GM23248 (cell line): ENCODE data around the gene MED20. TPM values are rescaled to one million over a fixed set of nuclear protein-coding genes. Genes with fewer than 3 reads are reported as not detected.
A peak's percentile ranks its signal among the peaks of the same experiment; 100 is the strongest.

Source experiments
- DNase-seq: peaks from one replicate; pipeline ENCODE4 v3.0.0-alpha.2; 2015
- H2AFZ ChIP-seq: fragments of 200-600 bp; sonication (generic); 2 replicates; pipeline ENCODE4 v1.6.1; 2016; ENCODE audit warnings: antibody characterized with exemption
- H3F3A ChIP-seq: fragments of 200-600 bp; sonication (generic); 2 replicates; pipeline ENCODE4 v1.6.1; 2016; ENCODE audit warnings: mild to moderate bottlenecking, antibody characterized with exemption, mixed run types; ENCODE audit not compliant: insufficient read depth
- H3K27ac ChIP-seq: fragments of 200-600 bp; sonication (generic); 2 replicates; pipeline ENCODE4 v1.5.1; 2016; ENCODE audit warnings: mild to moderate bottlenecking
- H3K27me3 ChIP-seq: fragments of 200-600 bp; sonication (generic); replicated peaks from 2 replicates; pipeline ENCODE4 v1.6.1; 2016; ENCODE audit warnings: mild to moderate bottlenecking; ENCODE audit not compliant: insufficient read depth
- H3K36me3 ChIP-seq: fragments of 200-600 bp; sonication (generic); 2 replicates; pipeline ENCODE4 v1.6.1; 2016; ENCODE audit warnings: low read depth, mild to moderate bottlenecking
- H3K4me1 ChIP-seq: fragments of 200-600 bp; sonication (generic); 2 replicates; pipeline ENCODE4 v1.6.1; 2016; ENCODE audit warnings: mild to moderate bottlenecking; ENCODE audit not compliant: insufficient read depth
- H3K4me2 ChIP-seq: fragments of 200-600 bp; sonication (generic); one replicate; pipeline ENCODE4 v1.6.1; 2016; ENCODE audit warnings: mild to moderate bottlenecking; ENCODE audit not compliant: unreplicated experiment
- H3K4me3 ChIP-seq: fragments of 200-600 bp; sonication (generic); 2 replicates; pipeline ENCODE4 v1.5.1; 2016; ENCODE audit warnings: mild to moderate bottlenecking
- H3K79me2 ChIP-seq: fragments of 200-600 bp; sonication (generic); 2 replicates; pipeline ENCODE4 v1.6.1; 2016; ENCODE audit warnings: mild to moderate bottlenecking; ENCODE audit not compliant: insufficient read depth
- H3K9ac ChIP-seq: fragments of 200-600 bp; sonication (generic); 2 replicates; pipeline ENCODE4 v1.6.1; 2016; ENCODE audit warnings: mild to moderate bottlenecking
- H3K9me2 ChIP-seq: fragments of 200-600 bp; sonication (generic); 2 replicates; pipeline ENCODE4 v1.6.1; 2016; ENCODE audit warnings: mixed run types, mild to moderate bottlenecking, moderate library complexity; ENCODE audit not compliant: insufficient read depth
- H3K9me3 ChIP-seq: fragments of 200-600 bp; sonication (generic); one replicate; pipeline ENCODE4 v1.6.1; 2017; ENCODE audit warnings: low read depth
- H4K20me1 ChIP-seq: fragments of 200-600 bp; sonication (generic); 2 replicates; pipeline ENCODE4 v1.6.0; 2016; ENCODE audit not compliant: insufficient read depth
- EZH2 ChIP-seq: fragments of 200-600 bp; sonication (generic); IDR thresholded peaks from 2 replicates; pipeline ENCODE4 v1.6.1; 2018; ENCODE audit warnings: antibody characterized with exemption, mild to moderate bottlenecking; ENCODE audit not compliant: insufficient read depth, poor library complexity, severe bottlenecking
- EZH2phosphoT487 ChIP-seq: fragments of 200-600 bp; sonication (generic); IDR thresholded peaks from 2 replicates; pipeline ENCODE4 v1.6.1; 2018; ENCODE audit warnings: antibody characterized with exemption, moderate library complexity, mild to moderate bottlenecking, low read depth; ENCODE audit not compliant: insufficient read depth
- WGBS, 2 experiments: methylation state at CpG; one replicate each; pipeline ENCODE4 v1.1.6; 2015 to 2017; ENCODE audit warnings: low lambda C conversion rate in 2 of 2, low coverage in 1 of 2; ENCODE audit errors: missing lambda C conversion rate in 2 of 2; 5-methylcytosine and 5-hydroxymethylcytosine counted together
- in situ Hi-C: fragments of 300-500 bp; cut with MboI; formaldehyde crosslinking; loops from 2 replicates; pipeline ENCODE4 v1.15.0; 2020
- polyA plus RNA-seq: library from polyadenylated mRNA; unstranded; fragments of >200 nt; fragmentation: Nextera tagmentation; extraction: Ambion mirVana; gene quantifications from 2 replicates; pipeline ENCODE4 v1.2.1, GENCODE V29; 2016
- total RNA-seq: library from RNA; depleted of rRNA; stranded (reverse); fragments of >200 nt; shearing (Covaris generic); gene quantifications from 2 replicates; pipeline ENCODE4 v1.2.3, GENCODE V29; 2014

Gene MED20
- total and polyA plus RNA-seq, 2 experiments from 2014 or later: 24.2 to 30.6 TPM

- peaks cover 58% of the 10 kb centered on the region for H3K36me3 ChIP-seq
- no peak overlapping the region for H2AFZ ChIP-seq
- no peak overlapping the region for H3K4me3 ChIP-seq
- no peaks in the 10 kb centered on the region for H3K4me1 ChIP-seq
- no peaks in the 10 kb centered on the region for H3K9me3 ChIP-seq
- no peak for TF ChIP-seq EZH2
- TF ChIP-seq EZH2phosphoT487: no peak
- no peaks in the 10 kb centered on the region for H3K27me3 ChIP-seq
- WGBS, 2 experiments: 87 to 94% methylated on average over 6 of the region's 6 CpGs
- H3K4me2 ChIP-seq: no peak overlapping the region
- peaks cover 55% of the 10 kb centered on the region for H3K79me2 ChIP-seq
- DNase-seq: no peak
- no peak overlapping the region for H3K9ac ChIP-seq
- H4K20me1 ChIP-seq: no peaks in the 10 kb centered on the region
- H3F3A ChIP-seq: peaks cover 15% of the 10 kb centered on the region
- no peaks in the 10 kb centered on the region for H3K9me2 ChIP-seq
- H3K27ac ChIP-seq: no peak overlapping the region
- in situ Hi-C loops: no loop called here
Observed at GRCh38 chr6:41929924-41930323, 9.0 kb upstream of the MED20 start.

GRCh38 chr6:41927253-41927652 lies 6.3 kb upstream of the MED20 start:
- H3K4me1 ChIP-seq: peaks cover 13% of the 10 kb centered on the region
- TF ChIP-seq EZH2 (no peak), EZH2phosphoT487 (no peak)
- 88 to 93% methylated on average over 6 of the region's 6 CpGs for WGBS, 2 experiments
- no peak for DNase-seq
- no peaks in the 10 kb centered on the region for H3K9me3 ChIP-seq
- H3K4me3 ChIP-seq: no peak overlapping the region
- peaks cover 73% of the 10 kb centered on the region for H3K79me2 ChIP-seq
- no peak overlapping the region for H3K27ac ChIP-seq
- no peaks in the 10 kb centered on the region for H3F3A ChIP-seq
- in situ Hi-C loops: no loop called here
- no peaks in the 10 kb centered on the region for H3K9me2 ChIP-seq
- H3K36me3 ChIP-seq: peaks cover 38% of the 10 kb centered on the region; the same call in 1 of the 2 replicates
- H4K20me1 ChIP-seq: no peaks in the 10 kb centered on the region
- H3K27me3 ChIP-seq: no peaks in the 10 kb centered on the region
- H3K9ac ChIP-seq: no peak overlapping the region
- H3K4me2 ChIP-seq: no peak overlapping the region
- H2AFZ ChIP-seq: no peak overlapping the region

- H3F3A ChIP-seq: peaks cover 8% of the 10 kb centered on the region
- peak overlapping the region; percentile 93 for H2AFZ ChIP-seq
- no peaks in the 10 kb centered on the region for H3K27me3 ChIP-seq
- no peaks in the 10 kb centered on the region for H3K9me3 ChIP-seq
- peaks cover 37% of the 10 kb centered on the region for H3K4me1 ChIP-seq
- H3K79me2 ChIP-seq: peaks cover 79% of the 10 kb centered on the region
- peak overlapping the region; percentile 88 for H3K4me2 ChIP-seq
- 0 out of 2 replicates have a peak, but pooled peaks cover 2% of the 10 kb centered on the region for H3K36me3 ChIP-seq
- no peaks in the 10 kb centered on the region for H4K20me1 ChIP-seq
- H3K4me3 ChIP-seq: peak overlapping the region; percentile 99
- H3K9ac ChIP-seq: peak overlapping the region; percentile 95
- TF ChIP-seq EZH2phosphoT487 (no peak), EZH2 (no peak)
- DNase-seq: peak; percentile 43
- H3K9me2 ChIP-seq: no peaks in the 10 kb centered on the region
- in situ Hi-C loops: no loop called here
- 8 to 9% methylated on average over 7 of the region's 7 CpGs for WGBS, 2 experiments
- H3K27ac ChIP-seq: peak overlapping the region; percentile 98
Observed at GRCh38 chr6:41922154-41922553, 1.2 kb upstream of the MED20 start.

- Histone ChIP-seq H3K4me2 (peak overlapping the region; percentile 88), H3K27me3 (no peaks in the 10 kb centered on the region), H3K9me3 (no peaks in the 10 kb centered on the region), H3K4me1 (peaks cover 41% of the 10 kb centered on the region), H3K27ac (peak overlapping the region; percentile 98), H3K9me2 (no peaks in the 10 kb centered on the region), H3K79me2 (peaks cover 79% of the 10 kb centered on the region), H3F3A (peaks cover 8% of the 10 kb centered on the region), H2AFZ (peak overlapping the region; percentile 93), H3K36me3 (no peaks in the 10 kb centered on the region), H4K20me1 (no peaks in the 10 kb centered on the region), H3K9ac (peak overlapping the region; percentile 95), H3K4me3 (peak overlapping the region; percentile 99)
- WGBS, 2 experiments: 0 to 1% methylated on average over 8 to 20 of the region's 20 CpGs
- TF ChIP-seq EZH2phosphoT487 (no peak), EZH2 (no peak)
- peak; percentile 61 for DNase-seq
- in situ Hi-C loops: no loop called here
Observed at GRCh38 chr6:41921712-41921998, 716 bp upstream of the MED20 start.

DNA sequence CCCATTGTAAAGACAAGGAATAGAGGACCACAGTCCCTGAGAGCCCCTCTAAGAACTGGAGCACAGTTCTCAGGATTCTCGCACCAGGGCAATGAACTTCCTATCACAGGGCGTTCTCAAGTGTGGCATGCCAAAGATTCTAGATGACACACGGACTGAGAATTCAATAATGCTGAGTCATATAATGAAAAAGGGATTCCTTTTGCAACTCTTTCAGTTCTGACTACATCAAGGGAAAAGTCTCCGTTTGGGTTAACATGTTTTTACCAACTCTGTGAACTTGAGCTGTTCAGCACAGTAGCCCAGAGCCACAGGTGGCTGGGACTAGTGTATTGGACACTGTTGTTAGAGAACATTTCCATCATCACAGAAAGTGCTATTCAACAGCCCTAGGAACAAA lies 3.4 kb downstream of the MED20 start:
- Histone ChIP-seq H3K9me3 (no peaks in the 10 kb centered on the region), H3K4me2 (peak overlapping the region; percentile 71), H3K4me3 (peak overlapping the region; percentile 25), H3K27me3 (no peaks in the 10 kb centered on the region), H4K20me1 (no peaks in the 10 kb centered on the region), H3K36me3 (peaks cover 12% of the 10 kb centered on the region; the same call in 1 of the 2 replicates), H3K79me2 (peaks cover 77% of the 10 kb centered on the region), H3K9ac (peak overlapping the region; percentile 59), H2AFZ (peak overlapping the region; percentile 11; the same call in 1 of the 2 replicates), H3K27ac (peak overlapping the region; percentile 81), H3F3A (peaks cover 8% of the 10 kb centered on the region), H3K4me1 (peaks cover 31% of the 10 kb centered on the region), H3K9me2 (no peaks in the 10 kb centered on the region)
- 2 to 5% methylated on average over 4 of the region's 4 CpGs for WGBS, 2 experiments
- TF ChIP-seq EZH2 (no peak), EZH2phosphoT487 (no peak)
- DNase-seq: peak; percentile 95
- in situ Hi-C loops: no loop called here
